T-helper 2 cell treated with Interferon-gamma antibody and Interleukin-4, amounts not matched to agents 100 ng/mL and 5 ng/mL, for 36 hours (primary cell): Measurements from ENCODE around the gene HSD11B1. TPM values are rescaled to one million over a fixed set of nuclear protein-coding genes. Genes with fewer than 3 reads are reported as not detected.

Experiments
- intact Hi-C: fragments of 100-400 bp; cut with micrococcal nuclease; formaldehyde crosslinking; loops from one replicate; pipeline ENCODE4 v1.15.1; 2023
- total RNA-seq: library from RNA; stranded (reverse); gene quantifications from 2 replicates; pipeline ENCODE4 v1.2.3, GENCODE V29; 2022

The HSD11B1 gene
- total RNA-seq, 1 donor from 2014 or later = 0.36 TPM

GRCh38 chr1:209778102-209778501 is 73.5 kb downstream of the HSD11B1 start:
- intact Hi-C loops = no loop called here

- intact Hi-C loops = no loop called here
Observed at GRCh38 chr1:209780268-209780667, 75.6 kb downstream of the HSD11B1 start.

GRCh38 chr1:209783386-209783785 is 78.7 kb downstream of the HSD11B1 start:
- intact Hi-C loops = no loop called here

Other genes with a start within 250 kb of the HSD11B1 start
- gene CAMK1G, start 121.1 kb upstream of the HSD11B1 start, total RNA-seq = not detected in 2 replicates
- 1.5 and 1.6 TPM in 2 replicates for gene LAMB3, start 52.4 kb upstream of the HSD11B1 start, total RNA-seq
- gene G0S2, start 29.4 kb upstream of the HSD11B1 start, total RNA-seq = 0.89 and 1.6 TPM in 2 replicates
- 446 and 452 TPM in 2 replicates for gene TRAF3IP3, start 51.2 kb downstream of the HSD11B1 start, total RNA-seq
- 1.8 and 2.1 TPM in 2 replicates for gene C1orf74, start 79.7 kb downstream of the HSD11B1 start, total RNA-seq
- not detected in 2 replicates for gene IRF6, start 101.3 kb downstream of the HSD11B1 start, total RNA-seq
- gene UTP25, start 123.1 kb downstream of the HSD11B1 start, total RNA-seq = 10.4 and 10.7 TPM in 2 replicates
- not detected in 2 replicates for gene SYT14, start 233.4 kb downstream of the HSD11B1 start, total RNA-seq